RKO (cell line): Measurements from ENCODE around the gene ASIC2.

ENCODE experiments used
- DNase-seq: peaks from one replicate; pipeline ENCODE4 v3.0.0-alpha.2; 2016; ENCODE audit warnings: low spot score

Gene ASIC2

GRCh38 chr17:33242375-33243124 is 50.5 kb downstream of the ASIC2 start:
- DNase-seq, result no peak

GRCh38 chr17:33241390-33241789 is 51.7 kb downstream of the ASIC2 start:
- no peak for DNase-seq

- no peak for DNase-seq
Measured at GRCh38 chr17:33240362-33240761, 52.7 kb downstream of the ASIC2 start.

- DNase-seq, result no peak
Measured at GRCh38 chr17:33239702-33240101, 53.4 kb downstream of the ASIC2 start.

- DNase-seq, result peak; percentile 48
Measured at GRCh38 chr17:33234930-33235685, 58.0 kb downstream of the ASIC2 start.

- no peak for DNase-seq
Measured at GRCh38 chr17:33234233-33234632, 58.9 kb downstream of the ASIC2 start.

- DNase-seq, result no peak
Measured at GRCh38 chr17:33233811-33234177, 59.3 kb downstream of the ASIC2 start.

- DNase-seq, result no peak
Measured at GRCh38 chr17:33229499-33229898, 63.6 kb downstream of the ASIC2 start.

- no peak for DNase-seq
Measured at GRCh38 chr17:33229028-33229427, 64.1 kb downstream of the ASIC2 start.

- DNase-seq, result no peak
Measured at GRCh38 chr17:33228548-33228947, 64.5 kb downstream of the ASIC2 start.

GRCh38 chr17:33227911-33228310 is 65.2 kb downstream of the ASIC2 start:
- DNase-seq, result no peak

- no peak for DNase-seq
Measured at GRCh38 chr17:33225994-33226393, 67.1 kb downstream of the ASIC2 start.

GRCh38 chr17:33225509-33225908 is 67.6 kb downstream of the ASIC2 start:
- no peak for DNase-seq

- no peak for DNase-seq
Measured at GRCh38 chr17:33220036-33220435, 73.1 kb downstream of the ASIC2 start.

- no peak for DNase-seq
Measured at GRCh38 chr17:33218698-33219601, 74.1 kb downstream of the ASIC2 start.

GRCh38 chr17:33217891-33218290 is 75.2 kb downstream of the ASIC2 start:
- no peak for DNase-seq

- no peak for DNase-seq
Measured at GRCh38 chr17:33214996-33215395, 78.1 kb downstream of the ASIC2 start.

GRCh38 chr17:33210285-33210684 is 82.8 kb downstream of the ASIC2 start:
- DNase-seq, result no peak

- DNase-seq, result no peak
Measured at GRCh38 chr17:33209671-33210070, 83.4 kb downstream of the ASIC2 start.

GRCh38 chr17:33207231-33207630 is 85.9 kb downstream of the ASIC2 start:
- DNase-seq, result no peak

- DNase-seq, result no peak
Measured at GRCh38 chr17:33205552-33205951, 87.5 kb downstream of the ASIC2 start.

- no peak for DNase-seq
Measured at GRCh38 chr17:33204701-33205100, 88.4 kb downstream of the ASIC2 start.

GRCh38 chr17:33204156-33204555 is 88.9 kb downstream of the ASIC2 start:
- no peak for DNase-seq
